ENCODE data around the gene KCNC1.

Gene KCNC1

GRCh38 chr11:17738151-17738973 lies 3.8 kb downstream of the KCNC1 start:
- no peak for DNase-seq

- DNase-seq, result no peak
Observed at GRCh38 chr11:17739945-17740338, 5.4 kb downstream of the KCNC1 start.

DNA sequence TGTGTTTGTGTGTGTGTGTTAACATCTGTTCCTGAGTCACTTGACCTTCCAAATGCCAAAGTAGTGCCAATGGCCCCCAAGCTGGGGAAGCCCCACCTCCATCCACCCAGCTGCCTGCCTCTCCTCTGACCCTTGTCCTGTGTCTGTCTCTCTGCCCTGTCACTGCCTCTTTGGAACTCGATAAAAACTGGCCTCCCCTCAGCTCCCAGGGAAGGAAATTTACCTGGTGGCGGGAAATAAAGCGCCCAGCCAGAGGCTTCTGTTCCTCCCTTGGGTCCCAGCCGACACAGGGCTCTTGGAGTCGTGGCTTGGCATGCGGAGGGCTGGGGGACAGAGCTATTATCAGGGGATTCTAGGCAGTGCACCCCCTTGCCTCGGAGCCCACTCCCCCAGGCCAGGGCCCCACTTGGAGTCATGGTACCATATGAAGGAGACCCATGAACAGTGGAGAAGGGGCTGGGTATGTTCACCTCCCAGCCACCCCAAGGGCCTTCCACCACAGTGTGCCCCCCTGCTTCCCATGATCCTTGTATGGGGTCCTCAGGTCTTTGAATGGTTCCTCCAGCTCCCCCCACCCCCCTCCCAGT lies 6.2 kb downstream of the KCNC1 start:
- no peak for DNase-seq

DNA sequence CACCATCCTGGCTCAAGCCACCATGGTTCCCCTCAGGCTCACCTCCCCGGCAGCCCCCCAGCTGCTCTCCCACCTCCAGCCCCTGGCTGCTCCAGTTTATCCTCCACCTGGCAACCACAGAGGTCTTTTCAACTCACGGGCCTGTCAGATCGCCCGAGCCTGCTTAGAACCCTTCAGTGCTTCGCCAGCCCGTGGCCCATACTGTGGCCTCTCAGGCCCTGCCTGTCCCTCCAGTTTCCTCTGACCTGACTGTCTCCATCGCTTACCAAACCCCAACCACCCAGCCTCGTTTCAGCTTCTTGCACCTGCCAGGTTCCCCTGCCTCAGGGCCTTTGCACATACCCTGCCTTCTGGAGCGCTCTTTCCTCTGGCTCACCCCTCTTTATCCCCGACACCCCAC lies 6.9 kb downstream of the KCNC1 start:
- no peak for DNase-seq

GRCh38 chr11:17742019-17742418 lies 7.4 kb downstream of the KCNC1 start:
- no peak for DNase-seq

DNA sequence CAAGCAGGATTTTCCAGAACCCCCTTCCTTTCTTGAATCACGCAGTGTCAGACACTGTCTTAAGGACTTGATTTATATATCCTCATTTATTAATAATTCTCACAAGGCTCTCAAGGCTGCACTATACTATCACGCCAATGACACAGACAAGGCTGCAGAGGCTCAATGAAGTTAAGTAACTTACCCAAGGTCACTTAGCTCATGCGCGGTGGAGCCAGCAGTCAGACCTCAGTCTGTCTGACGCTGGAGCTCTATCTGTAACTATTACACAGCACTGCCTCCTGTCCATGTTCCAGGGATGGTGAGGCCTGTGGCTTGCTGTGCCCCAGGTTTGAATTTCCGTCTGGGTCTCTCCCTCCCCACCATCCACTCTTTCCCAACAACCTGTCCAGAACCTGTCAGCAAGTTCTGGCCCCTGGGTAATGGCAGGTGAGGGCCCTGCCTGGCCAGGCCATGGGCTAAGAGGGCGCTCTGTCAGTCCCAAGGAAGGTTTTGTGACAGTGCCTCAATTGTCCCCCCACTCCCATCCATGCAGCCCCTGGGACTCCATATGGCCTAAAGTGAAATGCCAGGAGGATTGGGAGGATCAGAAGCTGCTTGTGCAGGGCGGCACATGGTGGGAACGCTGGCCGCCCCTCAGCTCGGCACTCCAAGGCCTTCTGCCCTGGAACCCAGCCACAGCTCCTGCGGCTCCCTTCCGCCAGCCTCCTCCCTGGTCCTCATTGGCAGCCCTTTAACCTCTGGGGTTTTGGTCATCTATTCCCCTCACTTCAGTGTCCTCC lies 8.6 kb downstream of the KCNC1 start:
- DNase-seq, result no peak

- DNase-seq, result no peak
Observed at GRCh38 chr11:17743808-17744119, 9.2 kb downstream of the KCNC1 start.

GRCh38 chr11:17744151-17744940 lies 9.8 kb downstream of the KCNC1 start:
- DNase-seq, result no peak

DNA sequence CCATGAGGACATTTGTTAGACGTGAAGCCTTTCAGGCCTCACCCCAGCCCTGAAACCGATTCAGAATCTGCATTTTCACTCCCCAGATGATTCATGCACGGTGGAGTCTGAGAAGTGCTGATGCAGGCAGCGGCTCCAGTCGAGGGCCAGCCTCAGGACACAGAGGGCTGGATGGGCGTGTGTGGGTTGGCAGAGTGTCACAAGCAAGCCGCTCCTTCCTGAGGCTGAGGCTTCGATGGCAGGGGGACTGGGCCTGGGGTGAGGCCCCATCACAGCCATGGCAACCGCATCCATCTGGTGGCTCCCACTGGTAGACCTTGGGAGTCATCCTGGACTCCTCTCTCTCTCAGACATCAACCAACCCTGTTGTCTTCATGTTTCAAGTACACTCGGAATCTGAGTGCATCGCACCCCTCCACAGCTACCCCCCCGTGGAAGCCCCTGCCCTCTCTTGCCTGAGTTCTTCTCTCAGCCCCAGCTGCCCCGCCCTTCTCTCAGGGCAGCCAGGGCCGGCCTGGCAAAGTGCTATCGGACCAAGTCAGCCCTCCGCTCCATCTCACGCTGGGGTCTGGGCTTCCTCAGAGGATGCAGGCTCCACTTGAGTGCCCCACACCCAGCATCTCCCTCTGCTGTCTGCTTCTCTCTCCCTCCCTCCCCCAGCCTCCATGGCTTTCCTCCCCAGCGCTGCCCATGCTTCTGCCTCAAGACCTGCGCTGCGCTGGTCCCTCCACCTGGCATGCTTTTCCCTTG lies 10.6 kb downstream of the KCNC1 start:
- DNase-seq, result no peak

GRCh38 chr11:17746096-17746495 lies 11.5 kb downstream of the KCNC1 start:
- no peak for DNase-seq

DNA sequence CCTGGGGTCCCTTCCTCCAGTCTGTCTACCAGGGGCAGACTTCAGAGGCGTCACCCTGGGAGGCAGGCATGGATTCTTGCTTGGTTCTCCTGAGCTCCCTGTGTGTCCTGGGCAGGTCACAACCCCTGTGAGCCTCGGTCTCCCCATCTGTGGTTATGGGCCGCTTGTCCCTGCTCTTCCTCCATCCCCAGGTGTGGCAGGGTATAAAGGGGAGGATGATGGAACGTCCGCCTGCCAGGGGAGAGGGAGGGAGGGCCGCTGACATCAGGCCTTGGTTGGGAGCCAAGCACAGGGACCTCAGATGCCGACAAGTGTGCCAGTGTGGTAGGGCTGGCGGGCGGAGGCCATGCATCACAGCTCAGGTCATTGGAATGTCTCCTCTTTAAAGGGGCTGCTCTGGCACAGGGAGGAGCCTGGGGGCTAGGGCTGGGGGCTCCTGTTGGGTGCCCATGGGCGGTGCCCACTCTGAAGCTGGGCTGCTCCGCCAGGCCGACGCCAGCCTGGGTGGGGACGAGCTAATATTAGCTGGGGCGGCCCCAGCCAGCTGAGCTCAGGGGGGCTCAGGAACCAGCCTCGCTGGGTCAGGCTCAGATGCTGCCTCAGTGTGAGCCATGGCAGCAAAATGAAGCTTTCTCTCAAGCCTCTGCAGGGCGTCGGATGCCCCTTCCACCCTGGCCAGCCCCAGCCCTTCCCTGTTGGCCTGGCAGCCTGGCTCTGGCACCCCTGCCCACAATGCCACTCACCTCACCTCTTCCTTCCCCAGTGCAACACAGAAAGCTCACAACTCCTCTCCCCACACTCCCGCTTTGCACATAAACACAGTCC lies 12.8 kb downstream of the KCNC1 start:
- DNase-seq, result no peak

GRCh38 chr11:17748044-17748443 lies 13.5 kb downstream of the KCNC1 start:
- DNase-seq, result no peak

DNA sequence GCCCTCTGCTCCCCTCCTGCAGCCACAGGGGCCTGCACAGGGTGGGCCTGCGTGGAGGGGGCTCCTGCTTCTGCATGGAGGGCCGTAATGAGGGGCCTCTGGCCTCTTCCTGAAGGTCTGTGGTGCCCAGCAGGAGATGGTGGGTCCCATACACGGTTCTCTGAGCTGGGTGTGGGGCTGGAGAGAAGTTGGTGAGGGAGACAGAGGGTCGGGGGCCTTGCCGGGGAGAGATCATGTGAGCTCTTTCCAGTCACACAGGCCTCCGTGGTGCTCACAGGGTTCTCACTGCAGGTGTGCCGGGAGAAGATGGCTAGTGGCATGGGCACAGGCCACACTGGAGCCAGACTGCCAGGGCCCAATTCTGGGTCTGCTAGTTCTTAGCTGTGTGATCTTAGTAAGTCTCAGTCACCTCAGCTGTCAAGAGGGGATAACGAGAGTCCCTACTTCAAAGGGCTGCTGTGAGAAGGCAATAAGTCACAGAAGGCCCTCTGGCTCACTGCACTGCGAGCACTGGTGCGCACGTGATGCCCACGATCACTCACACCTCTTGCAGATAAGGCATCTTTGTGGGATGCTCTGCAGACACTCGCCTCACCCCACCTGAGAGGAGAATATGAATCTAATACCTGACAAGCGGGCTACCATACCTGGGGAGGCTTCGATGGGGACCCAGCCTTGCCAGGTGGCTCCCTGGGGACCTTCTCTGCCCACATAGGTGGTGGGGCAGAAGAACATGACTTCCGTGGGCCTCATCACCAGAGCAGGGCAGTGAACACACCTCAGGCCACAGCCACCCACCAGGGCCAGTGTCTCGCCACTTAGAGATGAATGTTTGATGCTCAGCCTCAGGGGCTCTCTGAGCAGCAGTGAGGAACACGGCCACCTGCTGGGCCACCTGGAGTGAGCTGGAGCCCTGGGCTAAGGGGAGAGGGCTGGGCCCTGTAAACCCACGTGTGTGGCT lies 14.5 kb downstream of the KCNC1 start:
- DNase-seq, result no peak

GRCh38 chr11:17750013-17750800 lies 15.6 kb downstream of the KCNC1 start:
- DNase-seq, result no peak

DNA sequence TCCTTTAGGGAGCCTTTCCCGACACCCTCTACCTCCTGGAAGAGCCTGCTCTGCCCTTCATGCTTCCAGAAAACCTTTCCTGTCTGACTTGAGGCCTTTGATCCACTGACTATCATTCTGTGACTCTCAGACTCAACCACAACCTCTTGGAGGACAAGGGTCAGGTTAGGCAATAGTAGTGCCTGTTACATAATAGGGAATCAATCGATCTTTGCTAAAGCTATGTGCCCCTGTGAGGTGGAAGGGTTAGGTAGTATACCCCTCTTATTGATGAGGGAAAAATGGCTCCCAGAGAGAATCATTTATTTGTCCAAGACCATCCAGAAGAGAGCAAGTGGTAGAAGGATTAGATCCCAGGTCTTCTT lies 16.2 kb downstream of the KCNC1 start:
- no peak for DNase-seq

DNA sequence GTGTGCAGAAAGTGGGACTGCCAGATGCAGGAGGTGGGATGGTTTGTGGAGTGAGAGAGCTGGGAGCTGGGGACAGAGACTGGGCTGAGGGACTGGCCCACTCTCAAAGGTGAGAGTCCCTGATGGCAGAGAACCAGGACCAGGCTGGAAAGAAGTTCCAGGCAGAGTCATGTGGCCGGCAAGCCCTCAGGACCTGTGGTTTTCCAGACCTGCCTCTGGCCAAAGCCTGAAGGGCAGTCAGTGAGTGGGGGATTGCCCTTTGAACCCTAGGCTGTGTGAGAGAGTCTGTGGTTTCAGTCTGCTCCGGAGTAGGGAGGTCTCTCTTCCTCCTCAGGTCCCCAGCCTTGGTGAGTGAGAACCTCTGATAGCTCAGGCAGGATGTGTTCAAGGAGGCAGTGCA lies 17.0 kb downstream of the KCNC1 start:
- DNase-seq, result no peak

GRCh38 chr11:17752144-17752543 lies 17.6 kb downstream of the KCNC1 start:
- DNase-seq, result no peak

GRCh38 chr11:17753153-17753552 lies 18.6 kb downstream of the KCNC1 start:
- no peak for DNase-seq

DNA sequence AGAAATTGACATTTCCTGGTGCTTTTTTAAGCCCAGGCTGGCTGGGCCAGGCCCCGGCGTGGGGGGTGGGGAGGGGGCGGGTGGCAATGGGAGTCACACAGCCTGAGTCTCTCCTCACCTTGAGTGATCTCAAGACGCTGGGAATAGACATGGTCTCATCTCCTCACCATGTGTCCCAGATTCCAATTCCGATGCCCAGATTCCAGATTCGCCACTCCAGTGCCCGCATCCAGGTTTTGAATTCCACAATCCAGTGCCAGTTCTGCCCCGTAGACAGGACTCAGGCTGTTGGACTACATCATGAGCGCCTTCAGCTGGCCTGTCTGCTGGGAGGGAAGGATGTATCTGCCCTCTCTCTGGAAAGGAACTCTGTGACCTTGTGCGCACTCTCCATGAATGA lies 19.1 kb downstream of the KCNC1 start:
- no peak for DNase-seq

DNA sequence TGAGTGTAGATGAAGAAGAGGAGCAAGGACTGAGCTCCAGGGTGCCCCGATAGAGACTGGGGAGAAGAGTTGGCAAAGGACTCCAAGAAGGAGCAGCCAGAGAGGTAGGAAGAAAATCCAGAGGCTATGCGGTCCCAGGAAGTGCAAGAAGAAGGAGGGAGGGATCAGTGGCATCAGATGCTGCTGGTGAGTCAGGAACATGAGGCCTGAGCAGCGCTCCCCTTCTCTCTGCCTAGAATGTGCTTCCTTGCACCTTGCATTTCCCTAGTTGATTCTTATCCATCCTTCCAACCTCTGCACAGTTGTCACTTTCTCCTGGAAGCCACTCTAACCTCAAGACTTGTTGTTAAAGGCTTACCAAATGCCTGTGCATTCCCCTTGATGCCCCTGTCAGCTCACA lies 21.3 kb downstream of the KCNC1 start:
- DNase-seq, result no peak

All from NCI-H748 treated with DMSO at 0.1 percent for 48 hours (cell line).